ENCODE results near the gene SPINK13. TPM values are rescaled to one million over a fixed set of nuclear protein-coding genes. Genes with fewer than 3 reads are reported as not detected.
"Not testable (repeated sequence)": the region's sequence is repeated elsewhere in the genome, so short reads cannot be mapped to it uniquely, and the experiment has no call there.

SPINK13 gene
- under 1 TPM in 1 of 3 donors, not detected in 2; 0.15 TPM for polyA plus RNA-seq

- 55 to 84% (median 80%) methylated on average over 4 of the region's 4 CpGs for WGBS, 3 donors
- H3K27ac ChIP-seq (ENCODE audit: low read depth, low read length), result no peak within 1 kb of the TSS
Observed at GRCh38 chr5:148268566-148268965, at the start of gene SPINK13. SPINK13 (plus strand) TSS chr5:148268794; CDS start chr5:148270073, 1,279 bp downstream.

- no peak overlapping the region for H3K27ac ChIP-seq (ENCODE audit: low read depth, low read length)
- 73 to 81% (median 80%) methylated on average over 6 of the region's 6 CpGs for WGBS, 3 donors
Observed at GRCh38 chr5:148221508-148221907, 47.1 kb upstream of the SPINK13 start.

- H3K27ac ChIP-seq (ENCODE audit: low read depth, low read length), result no peak overlapping the region
- WGBS, 3 donors, result 53 to 76% (median 74%) methylated on average over 2 of the region's 2 CpGs
Observed at GRCh38 chr5:148224117-148224742, 44.4 kb upstream of the SPINK13 start.

- 89 to 92% (median 90%) methylated on average over 3 of the region's 3 CpGs for WGBS, 3 donors
- no peak overlapping the region for H3K27ac ChIP-seq (ENCODE audit: low read depth, low read length)
Observed at GRCh38 chr5:148228392-148228984, 40.1 kb upstream of the SPINK13 start.

- no peak overlapping the region for H3K27ac ChIP-seq (ENCODE audit: low read depth, low read length)
Observed at GRCh38 chr5:148229840-148230239, 38.8 kb upstream of the SPINK13 start.

GRCh38 chr5:148230240-148230639, 38.4 kb upstream of the SPINK13 start:
- WGBS, 3 donors, result 92 to 95% (median 94%) methylated on average over 7 of the region's 7 CpGs
- H3K27ac ChIP-seq (ENCODE audit: low read depth, low read length), result no peak overlapping the region

- no peak overlapping the region for H3K27ac ChIP-seq (ENCODE audit: low read depth, low read length)
- 36 to 42% (median 37%) methylated on average over 4 of the region's 4 CpGs for WGBS, 3 donors
Observed at GRCh38 chr5:148237785-148238417, 30.7 kb upstream of the SPINK13 start.

- H3K27ac ChIP-seq (ENCODE audit: low read depth, low read length), result no peak within 1 kb of the TSS
- WGBS, 3 donors, result 41 to 65% (median 54%) methylated on average over 2 of the region's 2 CpGs
Observed at GRCh38 chr5:148238418-148238794, 30.2 kb upstream of the SPINK13 start, which contains the start of gene MARCOL. MARCOL (plus strand) TSS chr5:148238525; CDS start chr5:148238598, 73 bp downstream.

GRCh38 chr5:148248894-148249293, 19.7 kb upstream of the SPINK13 start:
- no peak overlapping the region for H3K27ac ChIP-seq (ENCODE audit: low read depth, low read length)
- WGBS, 3 donors, result 81 to 83% (median 82%) methylated on average over 2 of the region's 2 CpGs

GRCh38 chr5:148255456-148255855, 13.1 kb upstream of the SPINK13 start:
- H3K27ac ChIP-seq (ENCODE audit: low read depth, low read length), result no peak overlapping the region

- H3K27ac ChIP-seq (ENCODE audit: low read depth, low read length), result no peak overlapping the region
- 66 to 80% (median 77%) methylated on average over 2 of the region's 2 CpGs for WGBS, 3 donors
Observed at GRCh38 chr5:148259288-148259687, 9.3 kb upstream of the SPINK13 start.

- H3K27ac ChIP-seq (ENCODE audit: low read depth, low read length), result no peak overlapping the region
Observed at GRCh38 chr5:148261221-148261620, 7.4 kb upstream of the SPINK13 start.

GRCh38 chr5:148267962-148268361, 632 bp upstream of the SPINK13 start:
- no peak overlapping the region for H3K27ac ChIP-seq (ENCODE audit: low read depth, low read length)
- 36 to 71% (median 60%) methylated on average over 3 of the region's 3 CpGs for WGBS, 3 donors

- 91 to 94% (median 92%) methylated on average over 2 of the region's 2 CpGs for WGBS, 3 donors
- H3K27ac ChIP-seq (ENCODE audit: low read depth, low read length), result not testable (repeated sequence)
Observed at GRCh38 chr5:148275129-148275528, 6.5 kb downstream of the SPINK13 start.

- H3K27ac ChIP-seq (ENCODE audit: low read depth, low read length), result not testable (repeated sequence)
- WGBS, 3 donors, result 17 to 38% (median 31%) methylated on average over 5 of the region's 5 CpGs
Observed at GRCh38 chr5:148280893-148281292, 12.3 kb downstream of the SPINK13 start.

- H3K27ac ChIP-seq (ENCODE audit: low read depth, low read length), result not testable (repeated sequence)
- WGBS, 3 donors, result 91 to 98% (median 93%) methylated on average over 4 of the region's 4 CpGs
Observed at GRCh38 chr5:148281336-148281735, 12.7 kb downstream of the SPINK13 start.

GRCh38 chr5:148290271-148291195, 21.9 kb downstream of the SPINK13 start:
- H3K27ac ChIP-seq (ENCODE audit: low read depth, low read length), result no peak overlapping the region
- 67 to 69% (median 68%) methylated on average over 6 of the region's 6 CpGs for WGBS, 3 donors

- WGBS, 3 donors, result 68 to 82% (median 74%) methylated on average over 4 of the region's 4 CpGs
- no peak overlapping the region for H3K27ac ChIP-seq (ENCODE audit: low read depth, low read length)
Observed at GRCh38 chr5:148297731-148298130, 29.1 kb downstream of the SPINK13 start.

- WGBS, 3 donors, result 74 to 78% (median 75%) methylated on average over 1 of the region's 1 CpG
Observed at GRCh38 chr5:148306446-148306845, 37.9 kb downstream of the SPINK13 start.

More at GRCh38 chr5:148306446-148306845, 37.9 kb downstream of the SPINK13 start:
- H3K27ac ChIP-seq (ENCODE audit: low read depth, low read length), result no peak overlapping the region
